Activated CD4-positive, CD25-positive, alpha-beta regulatory T cell treated with anti-CD3 and anti-CD28 coated beads, Interleukin-2, amount 50 U/mL, for 72 hours (primary cell): ENCODE measurements around the gene CCNB1IP1.
"Not testable (repeated sequence)": the region's sequence is repeated elsewhere in the genome, so short reads cannot be mapped to it uniquely, and the experiment has no call there.

ENCODE experiments used
- DNase-seq: peaks from one replicate; pipeline ENCODE4 v3.0.0; 2021

The CCNB1IP1 gene

GRCh38 chr14:20332788-20333493, at the start of gene CCNB1IP1:
Gene CCNB1IP1 (minus strand): TSS chr14:20333279. CDS start chr14:20316523, 16,756 bp downstream.
- DNase-seq, result no peak

GRCh38 chr14:20382526-20382925, 49.4 kb upstream of the CCNB1IP1 start:
- no peak for DNase-seq

- no peak for DNase-seq
These were observed 48.3 kb upstream of the CCNB1IP1 start for GRCh38 chr14:20381341-20381740.

GRCh38 chr14:20380681-20381080, 47.6 kb upstream of the CCNB1IP1 start:
- DNase-seq, result no peak

GRCh38 chr14:20379743-20380142, 46.7 kb upstream of the CCNB1IP1 start:
- DNase-seq, result no peak

- no peak for DNase-seq
These were observed 44.1 kb upstream of the CCNB1IP1 start for GRCh38 chr14:20377171-20377570.

- DNase-seq, result no peak
These were observed 43.1 kb upstream of the CCNB1IP1 start for GRCh38 chr14:20376071-20376588.

GRCh38 chr14:20375471-20375870, 42.4 kb upstream of the CCNB1IP1 start:
- no peak for DNase-seq

GRCh38 chr14:20372796-20373195, 39.7 kb upstream of the CCNB1IP1 start:
- DNase-seq, result no peak

- DNase-seq, result no peak
These were observed 32.8 kb upstream of the CCNB1IP1 start for GRCh38 chr14:20365928-20366327.

- DNase-seq, result not testable (repeated sequence)
These were observed 25.4 kb upstream of the CCNB1IP1 start for GRCh38 chr14:20358474-20358873.

- DNase-seq, result no peak
These were observed 23.3 kb upstream of the CCNB1IP1 start for GRCh38 chr14:20356422-20356821.

- no peak for DNase-seq
These were observed 17.8 kb upstream of the CCNB1IP1 start for GRCh38 chr14:20350860-20351259.

GRCh38 chr14:20350282-20350681, 17.2 kb upstream of the CCNB1IP1 start:
- DNase-seq, result no peak

GRCh38 chr14:20347747-20348146, 14.7 kb upstream of the CCNB1IP1 start:
- DNase-seq, result no peak

- DNase-seq, result no peak
These were observed 13.6 kb upstream of the CCNB1IP1 start for GRCh38 chr14:20346713-20347112.

GRCh38 chr14:20345366-20345765, 12.3 kb upstream of the CCNB1IP1 start:
- DNase-seq, result no peak

- DNase-seq, result no peak
These were observed 10.8 kb upstream of the CCNB1IP1 start for GRCh38 chr14:20343862-20344220.

GRCh38 chr14:20343092-20343861, 10.2 kb upstream of the CCNB1IP1 start, which contains the start of gene PARP2:
Gene PARP2 (plus strand): TSS chr14:20343635. CDS start chr14:20343642, 7 bp downstream.
- DNase-seq, result peak; percentile 88

- no peak for DNase-seq
These were observed 8.6 kb upstream of the CCNB1IP1 start for GRCh38 chr14:20341646-20342045.

GRCh38 chr14:20341032-20341431, 8.0 kb upstream of the CCNB1IP1 start:
- not testable (repeated sequence) for DNase-seq

- DNase-seq, result no peak
These were observed 938 bp upstream of the CCNB1IP1 start for GRCh38 chr14:20334017-20334416.

- DNase-seq, result no peak
These were observed 389 bp upstream of the CCNB1IP1 start for GRCh38 chr14:20333494-20333841.

GRCh38 chr14:20332431-20332787, 670 bp downstream of the CCNB1IP1 start:
- no peak for DNase-seq
